Measurements from ENCODE around the gene RRP36. TPM values are rescaled to one million over a fixed set of nuclear protein-coding genes. Genes with fewer than 3 reads are reported as not detected.

The RRP36 gene
- total RNA-seq, 2 donors from 2014 or later = 29.0 to 40.6 TPM

DNA sequence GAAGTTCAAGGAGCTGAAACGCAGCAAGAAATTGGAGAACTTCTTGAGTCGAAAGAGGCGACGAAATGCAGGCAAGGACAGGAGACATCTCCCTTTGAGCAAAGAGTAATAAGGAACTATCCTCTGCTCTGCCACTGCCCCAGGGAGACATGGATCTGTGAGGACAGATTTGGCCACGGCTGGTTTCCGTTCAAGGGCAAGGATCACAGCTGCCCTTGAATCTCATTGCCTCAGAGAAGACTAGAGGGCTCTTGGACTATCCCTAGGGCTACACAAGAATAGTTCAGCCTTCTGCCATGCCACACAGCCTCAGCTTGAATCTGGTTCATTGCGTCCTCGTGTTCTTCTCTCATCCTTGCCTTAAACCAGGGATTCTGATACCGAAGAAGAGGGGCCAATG, 7.7 kb downstream of the RRP36 start:
- Histone ChIP-seq H3K4me3 (no peak overlapping the region), H3K27ac (no peak overlapping the region), H3K4me1 (peaks cover 0 to 2% of the 10 kb centered on the region in 2 donors), H3K9me3 (no peaks in the 10 kb centered on the region), H3K27me3 (no peaks in the 10 kb centered on the region), H3K36me3 (peaks cover 70% of the 10 kb centered on the region)
- TF ChIP-seq CTCF (IDR thresholded peaks at IDR 0.05) = no peak
- DNase-seq (ENCODE audit: low spot score) = no peak

GRCh38 chr6:43032326-43032725, 10.9 kb downstream of the RRP36 start:
- H3K27me3 ChIP-seq = no peaks in the 10 kb centered on the region
- H3K27ac ChIP-seq = no peak overlapping the region
- TF ChIP-seq CTCF (IDR thresholded peaks at IDR 0.05) = no peak
- no peaks in the 10 kb centered on the region for H3K9me3 ChIP-seq
- DNase-seq (ENCODE audit: low spot score) = no peak
- H3K4me3 ChIP-seq = no peak overlapping the region
- H3K4me1 ChIP-seq = peaks cover 0 to 16% of the 10 kb centered on the region in 2 donors
- H3K36me3 ChIP-seq = peaks cover 42% of the 10 kb centered on the region

- no peak for TF ChIP-seq CTCF (IDR thresholded peaks at IDR 0.05)
- Histone ChIP-seq H3K27me3 (no peaks in the 10 kb centered on the region), H3K27ac (no peak overlapping the region), H3K4me3 (no peak overlapping the region), H3K36me3 (peaks cover 37% of the 10 kb centered on the region), H3K4me1 (peaks cover 0 to 17% of the 10 kb centered on the region in 2 donors), H3K9me3 (no peaks in the 10 kb centered on the region)
- no peak for DNase-seq (ENCODE audit: low spot score)
Observed at GRCh38 chr6:43033496-43034189, 12.2 kb downstream of the RRP36 start.

DNA sequence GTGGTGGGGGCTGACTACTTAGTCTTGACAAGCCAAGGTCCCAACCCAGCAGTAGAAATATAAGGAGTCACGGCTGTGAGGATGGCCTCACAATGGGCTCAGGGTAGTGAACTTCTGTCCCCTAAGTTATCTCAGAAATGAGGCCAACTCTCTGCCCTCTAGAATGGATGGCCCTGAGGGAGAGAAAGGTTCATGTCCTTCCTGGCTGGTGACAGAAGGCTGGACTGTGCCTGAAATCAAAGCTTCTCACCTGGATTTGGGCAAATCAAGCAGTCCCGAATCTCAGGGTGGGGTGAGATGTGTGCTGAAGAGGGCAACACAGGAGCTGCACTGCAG, 12.7 kb downstream of the RRP36 start:
- H3K36me3 ChIP-seq = peaks cover 37% of the 10 kb centered on the region

GRCh38 chr6:43035495-43036194, 14.2 kb downstream of the RRP36 start:
- H3K9me3 ChIP-seq = no peaks in the 10 kb centered on the region
- peaks cover 32% of the 10 kb centered on the region for H3K36me3 ChIP-seq
- TF ChIP-seq CTCF (IDR thresholded peaks at IDR 0.05) = no peak
- H3K4me1 ChIP-seq = peaks cover 0 to 17% of the 10 kb centered on the region in 2 donors
- no peaks in the 10 kb centered on the region for H3K27me3 ChIP-seq
- peak overlapping the region; percentile 21 to 70 for H3K27ac ChIP-seq
- DNase-seq (ENCODE audit: low spot score) = no peak
- H3K4me3 ChIP-seq = no peak overlapping the region

More for the DNA sequence above, 12.7 kb downstream of the RRP36 start:
- no peak overlapping the region for H3K27ac ChIP-seq
- H3K4me1 ChIP-seq = peaks cover 0 to 17% of the 10 kb centered on the region in 2 donors
- H3K9me3 ChIP-seq = no peaks in the 10 kb centered on the region
- DNase-seq (ENCODE audit: low spot score) = no peak
- no peak for TF ChIP-seq CTCF (IDR thresholded peaks at IDR 0.05)
- H3K4me3 ChIP-seq = no peak overlapping the region
- H3K27me3 ChIP-seq = no peaks in the 10 kb centered on the region

All from right atrium auricular region (tissue), 2 donors.